CD4-positive, CD25-positive, alpha-beta regulatory T cell (primary cell): ENCODE data around the gene KLHL12. TPM values are rescaled to one million over a fixed set of nuclear protein-coding genes. Genes with fewer than 3 reads are reported as not detected.
A peak's percentile ranks its signal among the peaks of the same experiment; 100 is the strongest.

Experiments
- ATAC-seq, 2 donors: fragments of 150-1000 bp; cut with Tn5 transposase; one replicate each; pipeline ENCODE4 v1.10.0; 2021; ENCODE audit warnings: low read depth in 2 of 2, moderate number of reproducible peaks in 2 of 2, moderate library complexity in 1 of 2
- DNase-seq, 3 donors: peaks; one replicate each; pipeline versions ENCODE4 v3.0.0 to v3.0.0-alpha.2; 2012 to 2022; ENCODE audit warnings: mixed read lengths in 1 of 3
- H3K27ac ChIP-seq: one replicate; pipeline ENCODE4 v1.7.0; 2013; ENCODE audit warnings: mild to moderate bottlenecking, low read length; ENCODE audit not compliant: insufficient read depth, poor library complexity, severe bottlenecking
- H3K27me3 ChIP-seq: one replicate; pipeline ENCODE4 v1.7.0; 2013; ENCODE audit warnings: low read length; ENCODE audit not compliant: control insufficient read depth, insufficient read depth
- H3K36me3 ChIP-seq: one replicate; pipeline ENCODE4 v1.7.0; 2013; ENCODE audit warnings: mild to moderate bottlenecking, low read length, moderate library complexity; ENCODE audit not compliant: control insufficient read depth, insufficient read depth
- H3K4me1 ChIP-seq: 2 replicates; pipeline ENCODE4 v1.7.0; 2013; ENCODE audit warnings: mild to moderate bottlenecking, low read length; ENCODE audit not compliant: insufficient read depth, control insufficient read depth, poor library complexity, severe bottlenecking
- H3K4me3 ChIP-seq: one replicate; pipeline ENCODE4 v1.7.0; 2013; ENCODE audit warnings: low read depth, mild to moderate bottlenecking, low read length, moderate library complexity
- H3K9me3 ChIP-seq, 2 experiments: 1 replicate in 1 of 2; 2 replicates in 1 of 2; pipeline ENCODE4 v1.7.0; 2013; ENCODE audit warnings: low read length in 2 of 2, mild to moderate bottlenecking in 1 of 2, moderate library complexity in 1 of 2; ENCODE audit not compliant: control insufficient read depth in 2 of 2
- H3K27ac Mint-ChIP-seq, 3 donors: one replicate each; pipeline ENCODE4 v1.8.0; 2020 to 2022; ENCODE audit warnings: mild to moderate bottlenecking in 3 of 3, mixed read lengths in 3 of 3, moderate library complexity in 2 of 3
- H3K27me3 Mint-ChIP-seq: one replicate; pipeline ENCODE4 v1.8.0; 2022; ENCODE audit warnings: mild to moderate bottlenecking, mixed read lengths
- H3K36me3 Mint-ChIP-seq: one replicate; pipeline ENCODE4 v1.8.0; 2020; ENCODE audit warnings: mixed read lengths
- H3K4me1 Mint-ChIP-seq, 4 donors: one replicate each; pipeline ENCODE4 v1.8.0; 2020 to 2022; ENCODE audit warnings: mixed read lengths in 4 of 4, mild to moderate bottlenecking in 1 of 4
- H3K4me3 Mint-ChIP-seq, 4 donors: one replicate each; pipeline ENCODE4 v1.8.0; 2020 to 2022; ENCODE audit warnings: mild to moderate bottlenecking in 4 of 4, mixed read lengths in 4 of 4, moderate library complexity in 3 of 4
- H3K9me3 Mint-ChIP-seq, 7 donors: one replicate each; pipeline ENCODE4 v1.8.0; 2020 to 2022; ENCODE audit warnings: mixed read lengths in 7 of 7, mild to moderate bottlenecking in 3 of 7, moderate library complexity in 2 of 7
- polyA plus RNA-seq, 4 donors: library from polyadenylated mRNA; unstranded; fragments of 300-500 nt; fragmentation: Illumina TruSeq; gene quantifications; one replicate each; pipeline ENCODE4 v1.2.3, GENCODE V29; 2021
- total RNA-seq: library from RNA; stranded (reverse); gene quantifications from one replicate; pipeline ENCODE4 v1.2.3, GENCODE V29; 2022

The KLHL12 gene
- total and polyA plus RNA-seq, 5 donors from 2014 or later = 16.5 to 27.7 (median 19.6) TPM

DNA sequence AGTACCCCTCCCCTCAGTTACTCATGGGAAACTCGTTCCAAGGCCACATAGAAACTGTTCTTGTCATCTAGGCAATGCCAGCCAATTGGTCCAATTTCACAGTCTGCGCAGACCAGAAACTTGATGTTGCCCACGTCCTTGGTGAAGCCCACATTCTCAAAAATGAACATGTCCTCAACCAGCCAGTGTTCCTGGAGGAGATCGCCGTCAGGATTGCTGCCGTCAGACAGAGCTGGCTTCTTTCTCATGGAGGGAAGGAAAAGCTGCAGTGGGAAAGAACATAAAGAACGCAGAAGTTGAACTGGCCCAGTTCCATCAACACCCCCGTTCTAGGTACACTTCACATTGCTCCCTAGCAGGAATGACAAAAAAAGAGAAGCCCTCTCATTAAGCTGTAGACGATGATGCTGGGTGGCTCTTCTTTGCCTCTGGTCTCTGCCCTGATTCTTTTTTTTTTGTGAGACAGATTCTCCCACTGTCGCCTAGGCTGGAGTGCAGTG lies 46.0 kb downstream of the KLHL12 start:
- Histone ChIP-seq H3K9me3 (no peaks in the 10 kb centered on the region), H3K27me3 (no peaks in the 10 kb centered on the region), H3K36me3 (peaks cover 42% of the 10 kb centered on the region), H3K4me3 (no peak overlapping the region), H3K27ac (no peak overlapping the region), H3K4me1 (peaks cover 8% of the 10 kb centered on the region)
- peaks cover 20 to 33% (median 23%) of the 10 kb centered on the region in 4 donors for H3K4me1 Mint-ChIP-seq
- ATAC-seq (no peak), DNase-seq (no peak)
- no peaks in the 10 kb centered on the region for H3K9me3 Mint-ChIP-seq
- H3K27me3 Mint-ChIP-seq = no peaks in the 10 kb centered on the region
- peak overlapping the region in 1 of 4 donors; percentile 22 for H3K4me3 Mint-ChIP-seq
- peaks cover 25% of the 10 kb centered on the region for H3K36me3 Mint-ChIP-seq
- no peak overlapping the region for H3K27ac Mint-ChIP-seq

DNA sequence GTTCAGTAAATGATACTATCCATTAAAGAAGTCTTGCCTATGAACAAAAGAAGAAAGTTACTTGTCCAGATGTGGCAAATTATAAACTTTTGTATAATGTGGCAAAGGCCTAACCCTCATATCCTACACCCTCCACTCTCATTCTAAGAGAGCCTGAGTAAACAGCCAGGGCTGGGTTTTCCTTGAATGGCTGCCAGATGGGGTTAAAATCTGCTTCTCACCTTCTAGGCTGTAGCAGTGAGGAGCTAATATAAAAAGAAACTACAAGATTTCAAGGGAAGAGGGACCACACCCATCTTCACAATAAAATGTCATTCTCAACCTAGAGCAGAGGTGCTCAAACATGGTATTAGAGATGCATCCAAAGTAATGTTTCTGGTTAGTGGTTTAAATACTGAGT lies 47.0 kb downstream of the KLHL12 start:
- Histone ChIP-seq H3K27me3 (no peaks in the 10 kb centered on the region), H3K4me3 (no peak overlapping the region), H3K9me3 (no peaks in the 10 kb centered on the region), H3K36me3 (peaks cover 42% of the 10 kb centered on the region), H3K27ac (no peak overlapping the region), H3K4me1 (peaks cover 1% of the 10 kb centered on the region)
- H3K9me3 Mint-ChIP-seq = no peaks in the 10 kb centered on the region
- H3K27me3 Mint-ChIP-seq = no peaks in the 10 kb centered on the region
- peaks cover 25% of the 10 kb centered on the region for H3K36me3 Mint-ChIP-seq
- H3K4me1 Mint-ChIP-seq = peaks cover 16 to 26% (median 21%) of the 10 kb centered on the region in 4 donors
- H3K4me3 Mint-ChIP-seq = peak overlapping the region in 1 of 4 donors; percentile 22
- ATAC-seq (no peak), DNase-seq (no peak)
- H3K27ac Mint-ChIP-seq = no peak overlapping the region

GRCh38 chr1:202879128-202879527 lies 47.9 kb downstream of the KLHL12 start:
- Mint-ChIP-seq H3K27me3 (no peaks in the 10 kb centered on the region), H3K4me3 (no peak overlapping the region), H3K36me3 (peaks cover 25% of the 10 kb centered on the region), H3K4me1 (peaks cover 13 to 22% (median 20%) of the 10 kb centered on the region in 4 donors), H3K9me3 (no peaks in the 10 kb centered on the region), H3K27ac (peak overlapping the region in 1 of 3 donors; percentile 72)
- Histone ChIP-seq H3K36me3 (peaks cover 42% of the 10 kb centered on the region), H3K27ac (no peak overlapping the region), H3K4me3 (no peak overlapping the region), H3K9me3 (no peaks in the 10 kb centered on the region), H3K4me1 (no peaks in the 10 kb centered on the region), H3K27me3 (no peaks in the 10 kb centered on the region)
- DNase-seq (no peak), ATAC-seq (no peak)

- H3K4me1 Mint-ChIP-seq = no peaks in the 10 kb centered on the region
- peaks cover 5% of the 10 kb centered on the region for H3K36me3 Mint-ChIP-seq
- H3K27ac ChIP-seq = no peak overlapping the region
- no peak overlapping the region for H3K4me3 Mint-ChIP-seq
- no peak overlapping the region for H3K4me3 ChIP-seq
- no peaks in the 10 kb centered on the region for H3K4me1 ChIP-seq
- H3K36me3 ChIP-seq = peaks cover 3% of the 10 kb centered on the region
- no peaks in the 10 kb centered on the region for H3K9me3 Mint-ChIP-seq
- ATAC-seq = no peak
- no peaks in the 10 kb centered on the region for H3K27me3 ChIP-seq
- H3K9me3 ChIP-seq = no peaks in the 10 kb centered on the region
- H3K27me3 Mint-ChIP-seq = no peaks in the 10 kb centered on the region
- H3K27ac Mint-ChIP-seq = no peak overlapping the region
- DNase-seq = no peak
These were observed 54.0 kb downstream of the KLHL12 start for GRCh38 chr1:202873026-202873425.

DNA sequence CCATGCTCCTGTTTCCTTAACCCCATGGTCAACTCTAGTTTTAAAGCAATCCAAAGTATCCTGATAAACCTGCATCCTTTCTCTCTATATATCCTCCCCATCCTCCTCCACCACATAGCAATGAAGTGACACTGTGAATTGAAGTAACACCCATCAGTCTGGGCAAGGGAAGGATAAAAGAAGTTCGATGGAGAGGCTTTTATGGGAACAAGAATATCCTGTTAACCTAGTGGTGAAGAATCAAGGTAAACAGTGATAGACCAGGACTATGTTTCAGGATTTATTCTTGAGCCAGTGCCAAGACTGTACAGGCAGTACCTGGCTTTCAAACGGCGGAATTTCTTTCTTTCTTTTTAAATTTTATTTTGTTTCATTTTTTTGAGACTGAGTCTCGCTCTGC lies 55.7 kb downstream of the KLHL12 start:
- ATAC-seq = no peak
- H3K4me1 Mint-ChIP-seq = no peaks in the 10 kb centered on the region
- no peaks in the 10 kb centered on the region for H3K27me3 ChIP-seq

DNA sequence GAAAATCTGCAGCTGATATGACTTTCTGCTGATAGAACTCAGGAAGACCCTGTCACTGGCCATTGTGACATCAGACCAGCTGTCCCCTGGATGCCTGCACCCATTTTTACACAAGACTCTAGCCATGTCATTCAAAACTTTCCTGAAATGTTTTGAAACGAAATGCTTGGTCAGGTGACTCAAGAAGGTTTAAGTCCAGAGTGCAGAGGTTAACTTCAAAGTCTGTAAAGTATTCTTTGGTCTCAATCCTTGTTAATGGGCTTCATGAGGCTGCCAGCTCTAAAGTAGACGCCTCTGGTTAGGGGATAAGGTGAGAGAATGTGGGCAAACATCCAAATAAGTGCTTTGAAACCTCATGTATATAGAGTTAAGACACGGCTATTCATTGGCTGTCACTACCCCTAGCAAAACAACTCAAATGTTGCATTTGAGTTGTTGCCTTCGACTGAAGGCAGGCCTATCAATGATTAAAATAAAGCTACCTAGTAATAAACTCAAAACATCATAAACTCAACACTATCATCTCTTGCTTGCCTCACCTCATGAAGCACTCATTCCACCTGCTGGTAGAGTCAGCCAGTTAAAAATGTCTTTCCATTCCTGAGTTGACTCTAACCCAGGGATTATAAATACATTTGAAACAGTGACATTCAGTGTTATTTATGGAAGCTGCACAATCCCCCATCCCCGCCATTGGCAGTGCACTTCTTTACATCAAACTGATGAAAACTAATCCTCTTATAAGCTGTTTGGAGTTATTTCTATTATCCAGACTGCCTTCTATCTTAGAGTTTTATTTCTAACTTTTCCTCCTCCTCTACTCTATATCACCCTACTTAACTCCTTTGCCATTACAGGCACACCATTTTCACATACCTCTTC lies 64.1 kb downstream of the KLHL12 start:
- H3K4me1 Mint-ChIP-seq = peaks cover 0 to 24% (median 10%) of the 10 kb centered on the region in 4 donors
- no peak for ATAC-seq
- H3K27me3 Mint-ChIP-seq = peaks cover 84% of the 10 kb centered on the region
- H3K4me3 ChIP-seq = no peak overlapping the region
- DNase-seq = no peak
- peak overlapping the region in 3 of 4 donors; percentile 31 to 75 (median 73) for H3K4me3 Mint-ChIP-seq
- H3K27ac Mint-ChIP-seq = no peak overlapping the region
- no peak overlapping the region for H3K27ac ChIP-seq
- peaks cover 15% of the 10 kb centered on the region for H3K4me1 ChIP-seq
- no peaks in the 10 kb centered on the region for H3K9me3 Mint-ChIP-seq
- H3K9me3 ChIP-seq = no peaks in the 10 kb centered on the region
- H3K27me3 ChIP-seq = peaks cover 19% of the 10 kb centered on the region
- no peaks in the 10 kb centered on the region for H3K36me3 ChIP-seq
- no peaks in the 10 kb centered on the region for H3K36me3 Mint-ChIP-seq

More for the DNA sequence above, 55.7 kb downstream of the KLHL12 start:
- no peak overlapping the region for H3K4me3 ChIP-seq
- no peaks in the 10 kb centered on the region for H3K4me1 ChIP-seq
- no peak overlapping the region for H3K27ac ChIP-seq
- Mint-ChIP-seq H3K36me3 (peaks cover 3% of the 10 kb centered on the region), H3K4me3 (no peak overlapping the region), H3K27me3 (peaks cover 12% of the 10 kb centered on the region), H3K9me3 (no peaks in the 10 kb centered on the region), H3K27ac (no peak overlapping the region)
- no peaks in the 10 kb centered on the region for H3K36me3 ChIP-seq
- no peaks in the 10 kb centered on the region for H3K9me3 ChIP-seq
- no peak for DNase-seq

GRCh38 chr1:202861420-202862132 lies 65.5 kb downstream of the KLHL12 start:
- H3K36me3 ChIP-seq = no peaks in the 10 kb centered on the region
- H3K4me1 ChIP-seq = peaks cover 15% of the 10 kb centered on the region
- Mint-ChIP-seq H3K27me3 (peaks cover 74% of the 10 kb centered on the region), H3K9me3 (no peaks in the 10 kb centered on the region), H3K4me1 (peaks cover 0 to 24% (median 10%) of the 10 kb centered on the region in 4 donors), H3K36me3 (no peaks in the 10 kb centered on the region), H3K4me3 (peak overlapping the region; percentile 75 to 86 (median 85)), H3K27ac (no peak overlapping the region)
- peak; percentile 63 to 70 for ATAC-seq
- H3K27ac ChIP-seq = no peak overlapping the region
- DNase-seq = peak in 2 of 3 donors; percentile 22 to 43
- H3K4me3 ChIP-seq = peak overlapping the region; percentile 66
- no peaks in the 10 kb centered on the region for H3K9me3 ChIP-seq
- H3K27me3 ChIP-seq = peaks cover 19% of the 10 kb centered on the region
